HepG2 (cell line): ENCODE results near the gene RITA1. TPM values are rescaled to one million over a fixed set of nuclear protein-coding genes. Genes with fewer than 3 reads are reported as not detected.

ENCODE experiments used
- ATF7-NPFF ChIP-seq: sonication (generic); formaldehyde crosslinking; IDR thresholded peaks from 2 replicates; pipeline ENCODE4 v1.8.1; 2023; ENCODE audit warnings: mild to moderate bottlenecking, low read depth, missing genetic modification reagents, moderate library complexity
- BRCA1 ChIP-seq: sonication (generic); formaldehyde crosslinking; IDR thresholded peaks from 2 replicates; pipeline ENCODE4 v1.4.0; 2020; ENCODE audit warnings: missing genetic modification reagents
- GATAD1 ChIP-seq: IDR thresholded peaks from 2 replicates; pipeline ENCODE4 v1.6.1; 2016; ENCODE audit warnings: missing genetic modification reagents, missing compliant biosample characterization
- KLF11 ChIP-seq: IDR thresholded peaks from 2 replicates; pipeline ENCODE4 v1.6.1; 2016; ENCODE audit warnings: missing compliant biosample characterization
- MXD1 ChIP-seq: sonication (generic); formaldehyde crosslinking; IDR thresholded peaks from 2 replicates; pipeline ENCODE4 v1.4.0; 2020; ENCODE audit warnings: mild to moderate bottlenecking, missing genetic modification reagents
- NR2F6 ChIP-seq, 2 experiments: IDR thresholded peaks; 2 replicates each; pipeline ENCODE4 v1.6.1; 2016; ENCODE audit warnings: antibody characterized with exemption in 1 of 2, mild to moderate bottlenecking in 1 of 2
- POGK ChIP-seq: sonication (generic); formaldehyde crosslinking; conservative IDR thresholded peaks from 2 replicates; pipeline ENCODE4 v1.8.0; 2022; ENCODE audit warnings: mild to moderate bottlenecking, moderate library complexity, missing genetic modification reagents
- SP1 ChIP-seq, 2 experiments: fragments of 450-650 bp in 1 of 2; sonication (generic) in 1 of 2; formaldehyde crosslinking in 1 of 2; IDR thresholded peaks; 2 replicates each; pipeline versions ENCODE4 v1.4.0 to v1.6.1; 2016 to 2020; ENCODE audit warnings: missing genetic modification reagents in 1 of 2
- SP4 ChIP-seq: sonication (generic); formaldehyde crosslinking; IDR thresholded peaks from 2 replicates; pipeline ENCODE4 v1.8.1; 2023; ENCODE audit warnings: mild to moderate bottlenecking, missing genetic modification reagents
- SRSF4 ChIP-seq: fragments of 200-400 bp; formaldehyde crosslinking; IDR thresholded peaks from one replicate; pipeline ENCODE4 v1.6.1; 2018; ENCODE audit warnings: mild to moderate bottlenecking, low read depth, low read length, moderate library complexity; ENCODE audit not compliant: poor library complexity, severe bottlenecking
- polyA plus RNA-seq, 8 experiments: library from polyadenylated mRNA; depleted of rRNA in 3 of 8; stranded (reverse) in 7 of 8; unstranded in 1 of 8; fragments of >200 nt; fragmentation: Illumina TruSeq in 4 of 8; extraction: Trizol in 4 of 8; gene quantifications; 2 replicates each; pipeline versions ENCODE4 v1.2.1 to v1.2.3, GENCODE V29; 2011 to 2016; ENCODE audit warnings: low read depth in 4 of 8, missing spikeins in 1 of 8, mixed read lengths in 1 of 8; ENCODE audit not compliant: insufficient read depth in 1 of 8
- total RNA-seq, 5 experiments: library from RNA; depleted of rRNA; stranded (reverse); fragments of >200 nt; fragmentation: Illumina TruSeq; extraction: Trizol; gene quantifications; 2 replicates each; pipeline ENCODE4 v1.2.3, GENCODE V29; 2016; ENCODE audit warnings: low read depth in 1 of 5
- TF ChIP-seq, protein P1 (sequence below): sonication (generic); formaldehyde crosslinking; IDR thresholded peaks from 2 replicates; pipeline ENCODE4 v1.4.0; 2020; ENCODE audit warnings: missing genetic modification reagents
- TF ChIP-seq, protein P2 (sequence below): IDR thresholded peaks from 2 replicates; pipeline ENCODE4 v1.6.1; 2016; ENCODE audit warnings: mild to moderate bottlenecking, missing biosample characterization, missing genetic modification reagents
- TF ChIP-seq, protein P3 (sequence below): sonication (generic); formaldehyde crosslinking; IDR thresholded peaks from 2 replicates; pipeline ENCODE4 v1.5.0; 2020; ENCODE audit warnings: mild to moderate bottlenecking, low read depth, missing genetic modification reagents, borderline replicate concordance
- TF ChIP-seq, protein P4 (sequence below): sonication (generic); formaldehyde crosslinking; IDR thresholded peaks from 2 replicates; pipeline ENCODE4 v1.4.0; 2020; ENCODE audit warnings: missing genetic modification reagents

Gene RITA1
- total and polyA plus RNA-seq, 2 of the 13 experiments (the other 11 are each of a cell fraction or from before 2014, with no cell fraction given): 12.4 to 28.9 TPM

DNA sequence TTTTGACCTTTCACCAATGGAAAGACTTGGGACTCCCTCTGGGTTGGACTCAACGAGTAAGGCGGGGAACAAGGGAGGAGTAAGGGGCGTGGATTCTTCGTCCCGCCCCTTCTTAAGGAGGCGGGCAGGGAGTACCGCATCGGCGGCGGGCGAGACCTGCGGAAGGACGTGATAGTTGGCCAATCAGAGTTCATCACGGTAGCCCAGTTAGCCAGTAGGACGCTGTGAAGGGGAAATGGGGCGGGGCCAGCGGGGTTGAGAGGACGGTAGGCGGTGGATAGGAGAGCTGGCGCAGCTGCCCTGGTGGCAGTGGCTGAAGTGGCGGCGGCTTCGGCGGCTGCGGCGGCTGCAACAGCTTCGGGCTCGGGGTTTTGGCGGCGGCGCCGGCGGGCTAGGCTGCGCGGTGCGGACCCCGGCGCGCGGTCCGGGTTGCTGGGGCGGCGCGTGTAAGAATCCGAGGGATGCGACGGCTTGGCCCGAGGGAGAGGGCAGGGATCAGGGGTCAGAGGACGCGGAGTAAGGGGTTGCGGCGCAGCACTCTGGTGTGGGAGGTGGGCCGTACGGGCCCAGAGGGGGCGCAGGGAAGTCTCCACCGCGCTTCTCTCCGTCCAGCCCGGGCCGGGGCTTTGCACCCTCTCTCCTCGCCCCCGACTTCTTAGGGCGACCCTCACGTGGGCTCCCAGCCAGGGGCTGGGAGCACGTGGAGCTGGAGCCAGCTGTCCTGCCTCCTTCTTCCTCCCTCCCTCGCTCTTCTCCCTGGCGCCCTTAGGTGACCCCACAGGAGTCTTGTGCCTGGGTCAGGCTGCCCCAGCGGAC lies 35.9 kb downstream of the RITA1 start, which contains the start of gene TPCN1 (continued):
- TF ChIP-seq, protein P1, sequence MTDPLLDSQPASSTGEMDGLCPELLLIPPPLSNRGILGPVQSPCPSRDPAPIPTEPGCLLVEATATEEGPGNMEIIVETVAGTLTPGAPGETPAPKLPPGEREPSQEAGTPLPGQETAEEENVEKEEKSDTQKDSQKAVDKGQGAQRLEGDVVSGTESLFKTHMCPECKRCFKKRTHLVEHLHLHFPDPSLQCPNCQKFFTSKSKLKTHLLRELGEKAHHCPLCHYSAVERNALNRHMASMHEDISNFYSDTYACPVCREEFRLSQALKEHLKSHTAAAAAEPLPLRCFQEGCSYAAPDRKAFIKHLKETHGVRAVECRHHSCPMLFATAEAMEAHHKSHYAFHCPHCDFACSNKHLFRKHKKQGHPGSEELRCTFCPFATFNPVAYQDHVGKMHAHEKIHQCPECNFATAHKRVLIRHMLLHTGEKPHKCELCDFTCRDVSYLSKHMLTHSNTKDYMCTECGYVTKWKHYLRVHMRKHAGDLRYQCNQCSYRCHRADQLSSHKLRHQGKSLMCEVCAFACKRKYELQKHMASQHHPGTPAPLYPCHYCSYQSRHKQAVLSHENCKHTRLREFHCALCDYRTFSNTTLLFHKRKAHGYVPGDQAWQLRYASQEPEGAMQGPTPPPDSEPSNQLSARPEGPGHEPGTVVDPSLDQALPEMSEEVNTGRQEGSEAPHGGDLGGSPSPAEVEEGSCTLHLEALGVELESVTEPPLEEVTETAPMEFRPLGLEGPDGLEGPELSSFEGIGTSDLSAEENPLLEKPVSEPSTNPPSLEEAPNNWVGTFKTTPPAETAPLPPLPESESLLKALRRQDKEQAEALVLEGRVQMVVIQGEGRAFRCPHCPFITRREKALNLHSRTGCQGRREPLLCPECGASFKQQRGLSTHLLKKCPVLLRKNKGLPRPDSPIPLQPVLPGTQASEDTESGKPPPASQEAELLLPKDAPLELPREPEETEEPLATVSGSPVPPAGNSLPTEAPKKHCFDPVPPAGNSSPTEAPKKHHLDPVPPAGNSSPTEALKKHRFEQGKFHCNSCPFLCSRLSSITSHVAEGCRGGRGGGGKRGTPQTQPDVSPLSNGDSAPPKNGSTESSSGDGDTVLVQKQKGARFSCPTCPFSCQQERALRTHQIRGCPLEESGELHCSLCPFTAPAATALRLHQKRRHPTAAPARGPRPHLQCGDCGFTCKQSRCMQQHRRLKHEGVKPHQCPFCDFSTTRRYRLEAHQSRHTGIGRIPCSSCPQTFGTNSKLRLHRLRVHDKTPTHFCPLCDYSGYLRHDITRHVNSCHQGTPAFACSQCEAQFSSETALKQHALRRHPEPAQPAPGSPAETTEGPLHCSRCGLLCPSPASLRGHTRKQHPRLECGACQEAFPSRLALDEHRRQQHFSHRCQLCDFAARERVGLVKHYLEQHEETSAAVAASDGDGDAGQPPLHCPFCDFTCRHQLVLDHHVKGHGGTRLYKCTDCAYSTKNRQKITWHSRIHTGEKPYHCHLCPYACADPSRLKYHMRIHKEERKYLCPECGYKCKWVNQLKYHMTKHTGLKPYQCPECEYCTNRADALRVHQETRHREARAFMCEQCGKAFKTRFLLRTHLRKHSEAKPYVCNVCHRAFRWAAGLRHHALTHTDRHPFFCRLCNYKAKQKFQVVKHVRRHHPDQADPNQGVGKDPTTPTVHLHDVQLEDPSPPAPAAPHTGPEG (CRISPR knock-in tag): no peak
- TF ChIP-seq POGK (CRISPR knock-in tag): peak; percentile 67
- TF ChIP-seq KLF11: 0 out of 2 replicates have a peak, but pooled peaks have one; percentile 57
- no peak for TF ChIP-seq BRCA1
- peak; percentile 4; the same call in 1 of the 2 replicates for TF ChIP-seq GATAD1 (CRISPR knock-in tag)
- TF ChIP-seq, protein P2, sequence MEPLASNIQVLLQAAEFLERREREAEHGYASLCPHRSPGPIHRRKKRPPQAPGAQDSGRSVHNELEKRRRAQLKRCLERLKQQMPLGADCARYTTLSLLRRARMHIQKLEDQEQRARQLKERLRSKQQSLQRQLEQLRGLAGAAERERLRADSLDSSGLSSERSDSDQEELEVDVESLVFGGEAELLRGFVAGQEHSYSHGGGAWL (CRISPR knock-in tag): peak; percentile 71
- peak; percentile 83; the same call in 1 of the 2 replicates for TF ChIP-seq MXD1
- TF ChIP-seq NR2F6 (IDR thresholded peaks at IDR 0.05): peak; percentile 36; the same call in 1 of the 2 replicates
- peak; percentile 35; the same call in 1 of the 2 replicates for TF ChIP-seq NR2F6 (CRISPR knock-in tag; IDR thresholded peaks at IDR 0.05)
- TF ChIP-seq SRSF4: peak; percentile 56
- TF ChIP-seq, protein P3, sequence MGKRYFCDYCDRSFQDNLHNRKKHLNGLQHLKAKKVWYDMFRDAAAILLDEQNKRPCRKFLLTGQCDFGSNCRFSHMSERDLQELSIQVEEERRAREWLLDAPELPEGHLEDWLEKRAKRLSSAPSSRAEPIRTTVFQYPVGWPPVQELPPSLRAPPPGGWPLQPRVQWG (CRISPR knock-in tag): no peak
- TF ChIP-seq SP1 (IDR thresholded peaks at IDR 0.05): peak; percentile 70
- TF ChIP-seq SP1 (CRISPR knock-in tag; IDR thresholded peaks at IDR 0.05): peak; percentile 95
- peak; percentile 79 for TF ChIP-seq ATF7-NPFF (CRISPR knock-in tag)
- peak; percentile 98 for TF ChIP-seq SP4 (CRISPR knock-in tag)
- TF ChIP-seq, protein P4, sequence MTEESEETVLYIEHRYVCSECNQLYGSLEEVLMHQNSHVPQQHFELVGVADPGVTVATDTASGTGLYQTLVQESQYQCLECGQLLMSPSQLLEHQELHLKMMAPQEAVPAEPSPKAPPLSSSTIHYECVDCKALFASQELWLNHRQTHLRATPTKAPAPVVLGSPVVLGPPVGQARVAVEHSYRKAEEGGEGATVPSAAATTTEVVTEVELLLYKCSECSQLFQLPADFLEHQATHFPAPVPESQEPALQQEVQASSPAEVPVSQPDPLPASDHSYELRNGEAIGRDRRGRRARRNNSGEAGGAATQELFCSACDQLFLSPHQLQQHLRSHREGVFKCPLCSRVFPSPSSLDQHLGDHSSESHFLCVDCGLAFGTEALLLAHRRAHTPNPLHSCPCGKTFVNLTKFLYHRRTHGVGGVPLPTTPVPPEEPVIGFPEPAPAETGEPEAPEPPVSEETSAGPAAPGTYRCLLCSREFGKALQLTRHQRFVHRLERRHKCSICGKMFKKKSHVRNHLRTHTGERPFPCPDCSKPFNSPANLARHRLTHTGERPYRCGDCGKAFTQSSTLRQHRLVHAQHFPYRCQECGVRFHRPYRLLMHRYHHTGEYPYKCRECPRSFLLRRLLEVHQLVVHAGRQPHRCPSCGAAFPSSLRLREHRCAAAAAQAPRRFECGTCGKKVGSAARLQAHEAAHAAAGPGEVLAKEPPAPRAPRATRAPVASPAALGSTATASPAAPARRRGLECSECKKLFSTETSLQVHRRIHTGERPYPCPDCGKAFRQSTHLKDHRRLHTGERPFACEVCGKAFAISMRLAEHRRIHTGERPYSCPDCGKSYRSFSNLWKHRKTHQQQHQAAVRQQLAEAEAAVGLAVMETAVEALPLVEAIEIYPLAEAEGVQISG (CRISPR knock-in tag): peak; percentile 61; the same call in 1 of the 2 replicates
